Loucy (cell line): Measurements from ENCODE around the gene ATP8B3.

Experiments
- H2AFZ ChIP-seq: fragments of 200-600 bp; sonication (generic); 2 replicates; pipeline ENCODE4 v1.6.0; 2016; ENCODE audit warnings: antibody characterized with exemption, mild to moderate bottlenecking, low read length, moderate library complexity
- H3F3A ChIP-seq: fragments of 200-600 bp; 2 replicates; pipeline ENCODE4 v1.6.0; 2016; ENCODE audit warnings: antibody characterized with exemption, low read depth, mild to moderate bottlenecking
- H3K27me3 ChIP-seq: fragments of 200-600 bp; sonication (generic); 2 replicates; pipeline ENCODE4 v1.6.1; 2014; ENCODE audit warnings: low read length, mild to moderate bottlenecking; ENCODE audit not compliant: insufficient read depth, poor library complexity, severe bottlenecking
- H3K36me3 ChIP-seq: fragments of 200-600 bp; sonication (generic); 2 replicates; pipeline ENCODE4 v1.6.1; 2016; ENCODE audit warnings: low read length; ENCODE audit not compliant: insufficient read depth
- H3K4me1 ChIP-seq: fragments of 200-600 bp; sonication (generic); 2 replicates; pipeline ENCODE4 v1.5.1; 2014; ENCODE audit warnings: low read length, mild to moderate bottlenecking; ENCODE audit not compliant: insufficient read depth, poor library complexity, severe bottlenecking
- H3K4me2 ChIP-seq: fragments of 200-600 bp; sonication (generic); 2 replicates; pipeline ENCODE4 v1.6.0; 2014; ENCODE audit warnings: antibody characterized with exemption, low read length, low read depth, mild to moderate bottlenecking; ENCODE audit not compliant: poor library complexity, severe bottlenecking
- H3K4me3 ChIP-seq: fragments of 200-600 bp; sonication (generic); 2 replicates; pipeline ENCODE4 v1.5.1; 2014; ENCODE audit warnings: low read length, mild to moderate bottlenecking, mixed read lengths; ENCODE audit not compliant: poor library complexity, severe bottlenecking
- H3K79me2 ChIP-seq: fragments of 200-600 bp; sonication (generic); 2 replicates; pipeline ENCODE4 v1.6.1; 2014; ENCODE audit warnings: low read length; ENCODE audit not compliant: insufficient read depth
- H3K9ac ChIP-seq: fragments of 200-600 bp; sonication (generic); 2 replicates; pipeline ENCODE4 v1.6.0; 2014; ENCODE audit warnings: mild to moderate bottlenecking, low read depth, low read length, moderate library complexity; ENCODE audit not compliant: poor library complexity, severe bottlenecking
- H3K9me2 ChIP-seq: fragments of 200-600 bp; sonication (generic); replicated peaks from 2 replicates; pipeline ENCODE4 v1.6.1; 2016; ENCODE audit warnings: low read depth, low read length, mixed read lengths
- H3K9me3 ChIP-seq: fragments of 200-600 bp; sonication (generic); 2 replicates; pipeline ENCODE4 v1.6.1; 2014; ENCODE audit warnings: mild to moderate bottlenecking, antibody characterized with exemption, low read length, low read depth; ENCODE audit not compliant: insufficient read depth
- H4K20me1 ChIP-seq: fragments of 200-600 bp; sonication (generic); 2 replicates; pipeline ENCODE4 v1.6.0; 2014; ENCODE audit warnings: antibody characterized with exemption, low read length, mild to moderate bottlenecking; ENCODE audit not compliant: insufficient read depth, poor library complexity, severe bottlenecking
- EZH2phosphoT487 ChIP-seq: fragments of 200-600 bp; IDR thresholded peaks from 2 replicates; pipeline ENCODE4 v1.6.1; 2018; ENCODE audit warnings: antibody characterized with exemption, mild to moderate bottlenecking, moderate library complexity, borderline replicate concordance
- TF ChIP-seq, protein P1 (sequence below): fragments of 200-600 bp; sonication (generic); conservative IDR thresholded peaks from 2 replicates; pipeline ENCODE4 v1.5.1; 2014; ENCODE audit warnings: mild to moderate bottlenecking, antibody characterized with exemption, low read length

ATP8B3 gene

GRCh38 chr19:1823539-1824251 lies 11.6 kb upstream of the ATP8B3 start:
- Histone ChIP-seq H3K4me1 (no peaks in the 10 kb centered on the region), H3K4me3 (no peak overlapping the region), H3F3A (no peaks in the 10 kb centered on the region), H3K9me3 (no peaks in the 10 kb centered on the region), H3K9ac (no peak overlapping the region), H3K27me3 (no peaks in the 10 kb centered on the region), H3K36me3 (peaks cover 38% of the 10 kb centered on the region; the same call in 1 of the 2 replicates), H2AFZ (no peak overlapping the region), H4K20me1 (peaks cover 8% of the 10 kb centered on the region), H3K9me2 (no peaks in the 10 kb centered on the region), H3K4me2 (no peak overlapping the region), H3K79me2 (no peaks in the 10 kb centered on the region)
- TF ChIP-seq, protein P1, sequence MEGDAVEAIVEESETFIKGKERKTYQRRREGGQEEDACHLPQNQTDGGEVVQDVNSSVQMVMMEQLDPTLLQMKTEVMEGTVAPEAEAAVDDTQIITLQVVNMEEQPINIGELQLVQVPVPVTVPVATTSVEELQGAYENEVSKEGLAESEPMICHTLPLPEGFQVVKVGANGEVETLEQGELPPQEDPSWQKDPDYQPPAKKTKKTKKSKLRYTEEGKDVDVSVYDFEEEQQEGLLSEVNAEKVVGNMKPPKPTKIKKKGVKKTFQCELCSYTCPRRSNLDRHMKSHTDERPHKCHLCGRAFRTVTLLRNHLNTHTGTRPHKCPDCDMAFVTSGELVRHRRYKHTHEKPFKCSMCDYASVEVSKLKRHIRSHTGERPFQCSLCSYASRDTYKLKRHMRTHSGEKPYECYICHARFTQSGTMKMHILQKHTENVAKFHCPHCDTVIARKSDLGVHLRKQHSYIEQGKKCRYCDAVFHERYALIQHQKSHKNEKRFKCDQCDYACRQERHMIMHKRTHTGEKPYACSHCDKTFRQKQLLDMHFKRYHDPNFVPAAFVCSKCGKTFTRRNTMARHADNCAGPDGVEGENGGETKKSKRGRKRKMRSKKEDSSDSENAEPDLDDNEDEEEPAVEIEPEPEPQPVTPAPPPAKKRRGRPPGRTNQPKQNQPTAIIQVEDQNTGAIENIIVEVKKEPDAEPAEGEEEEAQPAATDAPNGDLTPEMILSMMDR: no peak
- TF ChIP-seq EZH2phosphoT487: no peak

GRCh38 chr19:1823020-1823419 lies 10.9 kb upstream of the ATP8B3 start:
- TF ChIP-seq, protein P1: no peak
- no peak for TF ChIP-seq EZH2phosphoT487
- Histone ChIP-seq H3K79me2 (no peaks in the 10 kb centered on the region), H3K4me2 (no peak overlapping the region), H3K9me2 (no peaks in the 10 kb centered on the region), H3K4me1 (no peaks in the 10 kb centered on the region), H3K27me3 (no peaks in the 10 kb centered on the region), H4K20me1 (peaks cover 8% of the 10 kb centered on the region), H2AFZ (no peak overlapping the region), H3K4me3 (no peak overlapping the region), H3K9me3 (no peaks in the 10 kb centered on the region), H3K9ac (no peak overlapping the region), H3K36me3 (peaks cover 44% of the 10 kb centered on the region; the same call in 1 of the 2 replicates), H3F3A (no peaks in the 10 kb centered on the region)

GRCh38 chr19:1822210-1822609 lies 10.1 kb upstream of the ATP8B3 start:
- H4K20me1 ChIP-seq: peaks cover 8% of the 10 kb centered on the region
- peaks cover 47% of the 10 kb centered on the region; the same call in 1 of the 2 replicates for H3K36me3 ChIP-seq
- no peaks in the 10 kb centered on the region for H3K9me2 ChIP-seq
- H3K9ac ChIP-seq: no peak overlapping the region
- no peak overlapping the region for H3K4me2 ChIP-seq
- H3K27me3 ChIP-seq: no peaks in the 10 kb centered on the region
- no peaks in the 10 kb centered on the region for H3K79me2 ChIP-seq
- H3F3A ChIP-seq: no peaks in the 10 kb centered on the region
- H3K9me3 ChIP-seq: no peaks in the 10 kb centered on the region
- H3K4me3 ChIP-seq: no peak overlapping the region
- H2AFZ ChIP-seq: no peak overlapping the region
- TF ChIP-seq, protein P1: no peak
- TF ChIP-seq EZH2phosphoT487: no peak
- H3K4me1 ChIP-seq: no peaks in the 10 kb centered on the region
